GM15510 (cell line): ENCODE data around the gene PIAS2.

ENCODE experiments used
- POLR2A ChIP-seq: IDR thresholded peaks from 3 replicates; pipeline ENCODE4 v1.6.1; 2011; ENCODE audit warnings: borderline replicate concordance; ENCODE audit not compliant: insufficient read length; ENCODE audit errors: extremely low read depth

PIAS2 gene

DNA sequence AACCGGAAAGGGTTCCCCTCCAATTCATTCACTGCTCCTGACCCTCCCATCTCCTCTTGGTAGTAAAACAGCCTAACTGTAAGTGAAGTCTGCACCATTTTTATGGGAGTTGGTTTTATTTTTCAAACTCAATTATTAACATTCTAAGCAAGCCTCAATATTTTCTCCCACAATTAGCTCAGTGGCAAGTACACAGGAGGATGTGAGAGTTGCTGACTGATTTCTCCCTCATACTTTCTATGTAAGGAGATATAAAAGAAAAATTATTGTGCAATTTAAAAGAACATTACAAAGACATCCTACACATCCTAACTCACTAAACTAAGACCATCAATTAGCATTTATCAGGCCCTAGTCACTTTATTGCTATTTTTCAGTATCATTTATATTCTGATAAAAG, 73.9 kb downstream of the PIAS2 start:
- TF ChIP-seq POLR2A = no peak

DNA sequence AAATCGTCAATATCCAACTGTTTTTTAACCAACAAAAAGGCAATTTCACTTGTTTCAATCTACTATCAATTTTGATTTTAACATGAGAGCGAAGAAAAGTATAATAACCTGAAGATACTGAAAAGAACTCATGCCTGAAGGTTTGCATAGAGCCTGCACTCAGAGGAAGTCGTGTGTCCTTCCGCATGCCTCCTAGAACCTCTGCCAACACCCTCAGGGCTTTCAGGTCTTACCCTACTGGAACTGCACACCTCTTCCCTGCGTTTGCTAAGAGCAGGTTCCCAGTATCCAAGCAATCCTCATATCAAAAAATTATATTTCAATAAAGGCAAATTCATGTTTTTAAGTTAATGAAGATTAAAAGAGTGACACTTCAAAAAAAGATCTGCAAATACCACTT, 74.7 kb downstream of the PIAS2 start:
- no peak for TF ChIP-seq POLR2A

DNA sequence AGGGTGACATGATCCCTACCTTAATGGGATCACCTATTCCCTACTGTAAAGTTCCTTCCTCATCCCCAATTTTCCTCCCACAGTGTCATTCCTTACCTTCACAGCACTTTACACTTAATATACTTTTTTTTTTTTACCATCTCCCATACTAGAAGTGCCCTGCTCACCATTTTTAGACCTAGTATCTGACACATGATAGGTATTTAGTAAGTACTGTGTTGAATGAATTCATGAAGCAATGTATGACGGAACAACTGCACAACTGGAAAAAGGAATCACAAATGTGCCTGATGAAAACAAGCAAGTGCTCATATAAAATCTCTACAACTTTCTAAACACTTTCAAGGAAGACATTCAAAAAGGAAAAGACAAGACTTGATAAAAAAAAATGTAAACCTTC, 83.4 kb downstream of the PIAS2 start:
- no peak for TF ChIP-seq POLR2A

DNA sequence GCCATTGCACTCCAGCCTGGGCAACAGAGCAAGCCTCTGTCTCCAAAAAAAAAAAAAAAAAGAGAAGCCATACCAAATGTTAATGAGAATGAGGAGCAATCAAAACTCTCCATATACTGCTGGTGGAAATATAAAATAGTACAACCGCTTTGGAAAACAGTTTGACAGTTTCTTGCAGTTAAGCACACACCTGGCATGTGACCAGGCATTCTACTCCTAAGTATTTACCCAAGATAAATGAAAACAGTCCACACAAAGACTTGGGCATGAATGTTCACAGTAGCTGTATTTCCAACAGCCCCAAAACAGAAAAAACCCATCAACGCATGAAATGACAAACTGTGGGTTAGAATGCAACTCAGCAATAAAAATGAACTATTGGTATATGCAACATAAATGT, 84.5 kb downstream of the PIAS2 start:
- no peak for TF ChIP-seq POLR2A

DNA sequence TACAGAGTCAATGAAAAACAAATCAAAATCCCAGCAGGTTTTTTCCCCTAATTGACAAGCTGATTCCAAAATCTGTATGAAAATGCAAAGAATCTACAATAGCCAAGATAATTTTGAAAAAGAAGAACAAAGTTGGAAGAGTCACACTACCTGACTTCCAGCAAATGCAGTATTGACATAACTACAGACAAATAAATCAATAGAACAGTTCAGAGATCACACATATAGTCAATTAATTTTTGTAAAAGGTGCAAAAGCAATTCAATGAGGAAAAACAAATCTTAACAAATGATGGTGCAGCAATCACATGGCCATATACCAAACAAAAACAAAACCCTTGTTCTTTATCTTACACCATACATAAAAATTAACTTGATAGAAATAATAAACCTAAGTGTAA, 85.9 kb downstream of the PIAS2 start:
- TF ChIP-seq POLR2A = no peak

DNA sequence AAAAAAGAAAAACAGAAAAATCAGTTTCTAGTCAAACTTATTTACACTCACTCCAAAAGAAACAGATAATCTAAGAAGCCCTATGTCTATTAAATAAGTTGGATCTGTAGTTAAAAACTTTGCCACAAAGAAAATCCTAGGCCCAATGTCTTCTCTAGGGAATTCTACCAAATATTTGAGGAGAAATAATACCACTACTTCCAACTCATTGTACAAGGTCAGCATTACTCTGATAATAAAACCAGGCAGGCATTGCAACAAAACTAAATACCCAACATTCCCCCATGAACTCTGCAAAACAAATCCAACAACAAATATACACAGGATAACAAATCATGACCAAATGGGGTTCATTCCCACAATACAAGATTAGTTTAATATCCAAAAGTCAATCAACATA, 86.7 kb downstream of the PIAS2 start:
- no peak for TF ChIP-seq POLR2A

DNA sequence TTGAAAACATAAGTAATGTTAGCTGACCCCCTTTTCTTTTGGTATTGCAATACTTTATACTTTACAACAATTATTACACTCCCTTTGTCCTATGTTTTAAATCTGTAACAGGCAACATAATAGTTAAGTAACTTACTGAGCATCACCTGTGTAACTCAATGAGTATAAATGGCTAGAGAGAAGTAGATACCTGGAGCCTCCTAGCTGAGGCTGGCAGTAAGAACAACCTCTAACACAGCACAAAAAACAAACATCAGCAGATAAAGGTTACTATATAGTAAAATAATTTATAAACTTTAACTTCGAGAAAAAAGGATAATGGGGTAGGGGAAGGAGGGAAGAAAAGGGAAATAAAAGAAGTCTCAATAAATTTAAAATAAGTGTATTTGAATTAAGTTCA, 87.4 kb downstream of the PIAS2 start:
- TF ChIP-seq POLR2A = no peak

DNA sequence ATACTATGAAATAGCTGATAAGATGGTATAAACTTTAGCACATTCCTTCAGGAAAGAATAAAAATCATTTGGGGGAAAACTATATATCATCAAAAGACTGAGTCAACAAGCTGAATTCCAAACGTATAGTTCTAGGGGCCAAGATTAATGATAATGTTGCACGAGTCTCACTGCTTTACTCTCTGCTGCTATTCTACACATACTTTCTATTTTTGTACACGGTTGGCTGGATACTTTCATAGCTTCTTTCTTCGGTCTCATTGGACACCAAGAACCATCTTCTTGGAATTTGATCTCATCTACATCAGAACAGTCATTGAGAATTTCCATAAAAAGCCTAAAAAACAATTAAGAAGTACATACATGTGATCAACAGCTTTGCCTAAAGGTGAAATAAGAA, 87.8 kb downstream of the PIAS2 start:
- no peak for TF ChIP-seq POLR2A

DNA sequence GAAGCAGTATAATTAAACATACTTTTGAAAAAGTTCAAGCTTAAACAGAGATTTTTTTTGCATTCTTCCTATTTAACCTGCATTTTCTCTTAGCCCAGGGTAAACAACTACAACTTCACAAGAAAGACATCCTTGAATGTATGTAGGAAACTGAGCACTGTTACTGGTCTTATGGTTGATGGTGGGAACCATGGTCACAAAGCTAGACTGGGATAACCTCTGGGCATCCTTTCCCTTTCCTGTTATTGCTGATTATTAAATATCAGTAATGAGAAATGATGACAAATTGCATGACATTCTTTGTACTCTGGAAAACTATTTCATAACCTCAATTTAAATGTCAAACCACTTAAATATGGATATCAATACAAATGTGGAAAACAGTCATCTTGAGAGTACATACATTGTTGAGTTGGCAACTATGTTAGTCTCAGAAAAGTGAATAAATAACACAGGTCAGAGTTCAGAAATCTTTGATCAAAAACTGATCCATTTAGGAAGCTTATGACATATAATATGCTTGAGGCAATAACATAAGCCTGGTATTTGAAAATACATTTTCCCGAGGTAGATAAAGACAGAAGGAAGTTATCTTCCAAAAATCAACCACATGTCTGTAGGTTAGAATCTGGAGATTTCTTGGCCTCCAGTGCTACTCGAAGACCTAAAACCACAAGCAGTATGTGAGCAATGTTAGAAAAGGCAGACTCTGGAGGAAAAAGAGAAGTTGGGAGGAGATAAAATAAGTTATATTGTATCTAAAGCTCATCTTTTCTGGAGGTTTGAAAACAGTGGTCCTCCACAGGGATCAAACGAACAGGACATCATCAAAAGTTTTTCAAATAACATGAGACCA, 95.2 kb downstream of the PIAS2 start:
- no peak for TF ChIP-seq POLR2A

DNA sequence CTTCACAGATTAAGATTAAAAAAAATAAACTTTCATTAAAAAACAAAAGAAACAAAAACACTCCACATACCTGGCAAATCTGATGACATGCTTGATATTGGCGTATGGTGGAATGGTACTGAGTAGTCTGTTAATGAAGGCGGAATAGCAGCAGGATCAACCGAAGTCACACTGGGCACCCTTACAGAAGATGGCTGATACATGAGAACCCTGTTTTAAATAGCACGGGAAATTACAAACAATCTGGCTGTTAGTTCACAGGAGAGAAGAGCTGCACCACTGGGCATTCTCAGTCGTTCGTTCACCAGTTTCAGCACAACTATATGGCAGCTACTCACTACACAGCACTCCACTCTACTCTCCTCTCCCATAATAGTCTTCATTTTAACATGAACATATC, 96.4 kb downstream of the PIAS2 start:
- TF ChIP-seq POLR2A = no peak

DNA sequence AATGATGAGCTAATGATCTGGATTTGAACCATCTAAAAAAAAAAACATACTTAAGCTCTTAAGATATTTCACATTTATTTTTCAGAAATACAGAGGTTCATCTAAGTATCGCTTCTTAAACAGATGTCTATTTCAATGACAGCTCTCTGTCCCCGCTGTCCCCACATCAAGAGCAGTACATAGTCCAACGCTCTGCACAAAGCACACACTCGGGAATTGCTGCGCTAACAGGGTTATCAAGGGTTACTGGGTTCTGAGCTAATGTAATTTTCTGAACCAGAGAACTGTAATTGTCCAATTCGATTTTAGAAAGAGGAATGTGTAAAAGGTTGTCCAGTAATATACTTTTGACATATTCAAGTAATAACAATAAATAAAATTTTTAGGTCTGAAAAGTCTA, 101.6 kb downstream of the PIAS2 start:
- TF ChIP-seq POLR2A = no peak

DNA sequence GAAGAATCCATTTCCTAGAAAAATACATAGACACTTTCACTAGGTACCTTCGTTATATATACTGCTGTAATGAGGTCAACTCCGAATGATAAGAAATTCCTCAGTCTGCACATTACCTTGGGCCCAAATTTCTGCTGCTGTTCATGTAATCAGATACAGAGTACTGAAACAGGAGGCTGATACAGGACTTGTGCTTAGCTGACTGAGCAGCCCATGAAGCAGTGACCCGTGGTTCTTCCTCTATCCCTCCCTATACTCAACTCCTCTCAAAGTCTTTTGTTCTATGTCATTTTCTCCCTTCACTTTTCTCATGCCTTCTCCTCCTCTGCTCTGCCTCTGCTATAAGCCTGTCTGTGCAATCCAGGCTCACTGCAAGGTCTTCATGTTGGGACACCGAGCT, 102.9 kb downstream of the PIAS2 start:
- TF ChIP-seq POLR2A = no peak

DNA sequence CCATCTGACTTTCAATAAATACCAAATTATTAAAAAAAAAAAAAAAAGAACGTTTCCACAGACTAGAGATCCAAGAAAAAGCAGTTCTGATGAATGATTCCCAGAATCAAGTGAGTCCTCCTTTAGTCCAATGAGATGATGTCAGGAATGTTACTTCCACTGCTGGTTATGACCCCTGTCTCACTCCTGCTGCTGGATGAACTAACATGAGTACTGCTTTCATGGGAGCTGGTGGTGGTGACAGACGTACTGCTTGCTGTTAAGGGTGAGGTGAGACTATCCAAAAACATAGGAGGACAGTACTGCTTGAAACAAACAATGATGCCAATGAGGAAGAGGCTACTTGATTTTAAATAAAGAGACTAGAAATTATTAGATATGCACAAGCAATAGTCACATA, 105.0 kb downstream of the PIAS2 start:
- TF ChIP-seq POLR2A = no peak

DNA sequence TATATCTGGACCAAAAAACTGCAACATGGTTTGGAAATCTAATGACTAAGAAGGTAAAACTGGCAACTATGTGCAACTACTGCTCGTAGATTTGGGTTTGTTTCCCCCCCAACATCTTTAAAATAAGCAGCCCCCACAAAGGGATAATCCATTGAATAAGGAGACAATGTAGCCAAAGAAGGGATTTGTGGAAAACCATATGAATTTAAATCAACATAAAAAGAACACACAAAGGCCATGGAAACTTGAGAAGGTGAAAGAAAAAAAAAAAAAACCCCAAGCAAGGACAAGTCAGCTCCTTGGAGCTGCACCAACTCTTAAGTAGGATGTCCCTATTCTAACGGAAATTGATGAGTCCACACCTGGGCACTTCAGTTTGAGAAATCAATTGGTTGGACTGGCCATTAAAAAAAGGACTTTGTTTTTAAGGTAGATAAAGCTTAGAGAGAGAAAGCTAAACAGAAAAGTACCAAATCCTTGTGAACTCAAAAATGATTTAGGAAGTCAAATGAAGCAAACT, 106.8 kb downstream of the PIAS2 start:
- no peak for TF ChIP-seq POLR2A

DNA sequence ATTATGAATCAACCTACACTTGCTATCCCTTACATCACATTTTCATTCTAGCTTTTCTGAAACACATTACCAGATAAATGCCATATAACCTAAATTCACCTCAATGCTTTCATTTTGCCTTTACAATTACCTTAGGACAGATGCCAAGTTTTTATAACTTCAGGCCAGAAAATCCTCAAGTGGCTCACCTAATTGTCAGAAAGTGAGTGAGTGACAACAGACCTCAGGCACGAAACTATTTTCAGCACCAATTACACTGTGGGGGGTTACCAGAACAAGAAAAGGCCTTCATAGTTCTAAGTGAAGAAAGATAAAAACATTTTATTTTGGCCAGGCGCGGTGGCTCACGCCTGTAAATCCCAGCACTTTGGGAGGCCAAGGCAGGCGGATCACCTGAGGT, 108.2 kb downstream of the PIAS2 start:
- TF ChIP-seq POLR2A = no peak

DNA sequence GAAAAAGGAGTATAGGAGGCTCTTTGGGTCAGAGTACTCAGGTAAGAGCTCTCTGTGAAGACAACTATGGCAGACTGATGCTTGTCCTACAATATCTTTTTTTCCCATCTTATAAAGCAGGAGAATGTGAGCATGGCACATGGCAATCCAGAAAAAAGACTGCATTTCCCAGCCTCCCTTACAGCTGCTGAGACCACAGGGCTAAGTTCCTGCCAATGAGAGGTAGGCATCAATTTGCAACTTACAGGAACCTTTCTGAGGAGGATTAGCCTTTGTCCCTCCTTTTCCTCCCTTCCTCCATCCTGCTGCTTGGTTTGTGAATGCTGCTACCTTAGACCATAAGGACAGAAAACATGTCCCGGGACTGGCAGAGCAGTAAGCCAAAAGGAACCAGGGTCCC, 122.7 kb downstream of the PIAS2 start:
- no peak for TF ChIP-seq POLR2A

DNA sequence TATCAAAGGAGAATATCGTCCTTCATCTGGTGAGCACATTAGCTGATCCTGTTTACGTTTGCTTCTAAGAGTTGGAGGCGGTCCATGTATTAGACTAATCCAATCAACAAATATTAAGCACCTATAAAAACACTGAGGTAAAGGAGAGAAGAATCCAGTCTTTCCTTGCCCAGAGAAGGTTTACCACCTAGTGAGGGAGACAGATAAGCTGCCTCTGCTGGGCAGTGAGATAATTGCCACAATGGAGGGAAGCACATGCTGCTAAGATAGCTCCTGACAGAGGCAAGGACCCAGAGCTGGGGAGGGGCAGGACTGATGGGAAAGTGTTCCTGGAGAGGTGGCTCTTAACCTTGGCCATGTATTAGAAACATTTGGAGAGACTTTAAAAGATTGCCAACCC, 123.7 kb downstream of the PIAS2 start:
- no peak for TF ChIP-seq POLR2A

DNA sequence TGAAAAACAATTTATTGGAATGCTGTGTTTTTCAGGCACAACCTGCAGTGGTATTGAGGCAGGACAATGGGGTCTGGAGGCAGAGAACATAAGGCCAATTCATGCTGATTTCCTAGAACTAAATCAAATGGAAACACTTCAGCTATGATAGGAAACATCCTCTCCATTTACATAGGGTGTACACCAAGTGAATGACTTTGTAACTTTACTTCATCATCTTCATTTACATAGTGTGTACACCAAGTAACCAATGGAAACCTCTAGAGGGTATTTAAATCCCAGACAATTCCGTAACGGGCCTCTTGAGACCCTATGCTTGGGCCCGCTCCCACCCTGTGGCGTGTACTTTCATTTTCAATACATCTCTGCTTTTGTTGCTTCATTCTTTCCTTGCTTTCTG, 128.2 kb downstream of the PIAS2 start:
- TF ChIP-seq POLR2A = no peak

DNA sequence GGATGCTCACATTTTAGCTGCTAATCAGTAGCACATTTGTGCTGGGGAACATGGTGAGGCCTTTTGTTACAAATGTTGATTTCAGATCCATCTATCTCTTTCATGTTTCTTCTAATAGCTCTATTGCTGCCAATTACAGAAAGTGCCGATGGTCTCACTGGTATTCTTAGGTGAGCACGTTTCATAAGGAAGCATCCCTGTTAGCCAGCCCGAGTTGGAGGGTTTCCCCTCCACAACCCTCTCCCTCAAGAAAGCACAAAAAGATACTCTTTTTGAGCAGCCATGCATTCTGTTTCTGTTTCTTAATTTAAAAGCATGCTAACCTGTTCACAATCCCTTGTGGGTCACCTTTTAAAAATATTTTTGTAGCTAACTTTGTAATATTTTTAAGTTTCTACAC, 129.6 kb downstream of the PIAS2 start:
- no peak for TF ChIP-seq POLR2A
